GM21367 (cell line): ENCODE measurements around the gene AGBL1.

Source experiments
- ATAC-seq: cut with Tn5 transposase; IDR thresholded peaks from one replicate; pipeline ENCODE4 v1.9.1; 2021; ENCODE audit not compliant: unreplicated experiment

AGBL1 gene

DNA sequence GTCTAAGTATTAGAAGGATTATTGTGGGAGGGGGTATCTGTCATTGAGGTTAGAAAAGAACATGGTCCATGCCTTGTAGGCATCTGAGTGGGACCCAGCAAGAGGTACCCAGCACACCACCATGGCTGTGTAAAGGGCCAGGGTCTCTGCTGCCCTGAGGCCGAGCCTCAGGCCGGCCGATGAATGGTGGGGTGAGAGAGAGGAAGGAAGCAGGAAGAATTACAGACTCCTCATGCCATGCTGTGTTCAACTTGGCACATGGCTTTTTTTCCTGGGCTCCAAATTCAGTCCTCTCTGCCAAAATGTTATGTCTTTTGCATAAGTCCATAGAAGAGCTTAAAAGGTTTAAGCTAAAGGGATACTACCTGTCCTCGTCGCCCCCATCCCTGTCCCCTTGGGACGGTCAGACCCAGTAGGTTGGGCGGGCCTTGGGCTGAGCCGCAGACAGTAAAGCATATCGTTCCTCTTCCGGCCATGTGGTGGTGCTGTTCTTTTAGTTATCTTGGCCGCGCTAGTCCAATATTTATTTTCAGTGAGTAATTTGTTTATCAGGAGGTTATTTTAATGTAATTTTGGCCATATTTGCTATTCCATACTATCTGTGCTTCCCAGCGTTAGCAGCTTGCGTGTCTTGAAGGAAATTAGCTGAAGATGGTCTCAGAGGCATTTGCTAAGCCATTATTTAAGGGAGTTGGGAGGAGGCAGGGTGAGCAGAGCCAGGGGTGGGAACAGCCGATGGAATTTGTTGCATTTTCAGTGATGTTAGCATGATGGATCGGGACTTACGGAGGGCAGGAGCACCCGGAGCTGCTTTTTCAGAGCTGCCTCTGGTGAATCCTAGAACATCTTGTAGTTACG, 152.4 kb downstream of the AGBL1 start:
- peak; percentile 85 for ATAC-seq

DNA sequence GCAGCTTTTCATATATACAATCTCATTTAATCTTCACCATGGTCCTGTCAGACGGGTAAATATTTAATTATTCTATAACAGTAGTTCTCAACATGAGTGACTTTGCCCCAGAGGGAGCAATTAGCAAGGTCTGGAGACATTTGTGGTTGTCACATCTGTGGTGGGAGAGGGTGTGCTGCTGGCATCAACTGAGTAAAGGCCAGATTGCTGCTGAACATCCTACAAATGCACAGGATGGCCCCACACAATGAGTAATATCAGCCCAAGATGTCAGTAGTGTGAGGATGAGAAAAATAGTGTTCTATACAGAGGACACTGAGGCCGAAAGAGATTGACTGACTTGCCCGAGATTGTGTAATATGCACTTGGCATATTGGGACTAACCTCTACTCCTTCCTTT, 156.0 kb downstream of the AGBL1 start:
- ATAC-seq: no peak

DNA sequence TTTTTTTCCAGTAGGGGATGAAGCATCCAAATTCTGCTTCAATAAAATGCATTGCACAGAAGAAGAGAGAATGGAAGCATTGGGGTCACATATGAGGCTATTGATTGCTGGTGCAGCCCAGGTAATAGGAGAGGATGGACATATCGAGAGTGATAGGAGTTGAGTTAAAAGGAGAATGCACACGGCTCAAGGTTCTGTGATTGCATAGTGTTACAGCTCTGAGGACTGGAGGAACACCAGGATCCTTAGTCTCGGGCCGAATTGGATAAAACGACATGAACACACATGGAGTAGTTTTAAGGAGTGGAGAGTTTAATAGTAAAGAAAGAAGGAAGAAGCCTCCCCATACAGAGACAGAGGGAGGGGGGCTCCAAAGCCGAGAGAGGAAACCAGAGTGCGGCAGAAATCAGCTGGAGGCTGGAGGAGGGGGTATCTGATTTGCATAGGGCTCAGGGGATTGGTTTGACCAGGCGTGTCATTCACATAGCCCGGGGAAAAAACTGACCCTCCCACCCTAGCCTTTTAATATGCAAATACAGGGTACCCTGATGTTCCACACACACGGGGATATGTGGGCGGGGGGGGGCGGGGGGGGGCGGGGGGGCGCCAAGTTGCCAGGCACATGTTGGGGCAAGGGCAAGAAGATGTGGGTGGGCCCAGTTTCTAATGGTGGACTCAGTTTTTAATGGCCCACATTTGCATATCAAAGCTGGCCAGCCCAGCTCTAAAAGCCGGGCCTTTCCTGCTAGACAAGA, 156.9 kb downstream of the AGBL1 start:
- no peak for ATAC-seq

DNA sequence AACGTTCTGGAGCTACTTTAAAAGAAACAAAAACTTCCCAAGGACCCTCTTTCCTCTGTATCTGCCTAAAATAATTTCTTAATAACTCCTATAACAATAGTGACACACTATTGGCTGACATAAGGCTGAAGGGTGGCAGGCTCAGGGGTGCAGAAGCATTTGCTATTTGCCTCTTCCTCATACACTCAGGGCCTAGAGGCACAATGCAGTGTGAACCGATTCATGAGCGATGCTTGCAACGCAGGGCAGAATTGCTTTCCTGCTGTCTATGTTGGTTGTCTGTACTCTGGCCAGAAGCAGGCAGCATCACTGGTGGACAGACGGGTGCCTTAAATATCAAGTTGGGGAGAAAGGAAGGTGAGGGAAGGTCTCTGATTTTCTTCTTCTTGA, 157.4 kb downstream of the AGBL1 start:
- no peak for ATAC-seq

DNA sequence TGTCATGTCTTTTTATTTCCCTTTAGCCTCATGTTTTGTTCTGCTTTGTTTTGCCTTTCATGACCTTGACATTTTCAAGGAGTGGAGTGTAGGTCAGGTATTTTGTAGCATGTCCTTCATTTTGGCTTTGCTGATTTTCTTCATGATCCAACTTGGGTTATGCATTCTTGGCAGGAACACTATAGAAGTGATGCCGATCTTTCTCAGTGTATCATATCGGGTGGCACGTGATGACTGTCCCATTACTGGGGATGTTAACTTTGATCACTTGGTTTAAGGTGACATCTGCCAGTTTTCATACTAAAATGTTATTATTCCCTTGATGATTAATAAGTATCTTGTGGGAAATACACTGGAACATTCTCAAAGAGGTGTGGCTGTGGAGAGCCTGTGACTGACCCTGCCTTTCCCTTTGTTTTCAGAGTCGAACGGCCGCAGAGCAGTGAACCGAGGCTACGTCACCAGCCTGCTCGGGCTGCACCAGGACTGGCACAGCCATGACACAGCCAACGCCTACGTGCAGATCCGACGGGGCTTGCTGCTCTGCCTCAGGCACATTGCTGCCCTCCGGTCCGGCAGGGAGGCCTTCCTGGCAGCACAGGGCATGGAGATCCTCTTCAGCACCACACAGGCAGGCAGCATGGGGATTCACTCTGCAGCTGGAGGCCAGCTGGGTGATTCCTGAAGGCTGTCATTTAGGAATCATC, 167.7 kb downstream of the AGBL1 start:
- ATAC-seq: no peak

DNA sequence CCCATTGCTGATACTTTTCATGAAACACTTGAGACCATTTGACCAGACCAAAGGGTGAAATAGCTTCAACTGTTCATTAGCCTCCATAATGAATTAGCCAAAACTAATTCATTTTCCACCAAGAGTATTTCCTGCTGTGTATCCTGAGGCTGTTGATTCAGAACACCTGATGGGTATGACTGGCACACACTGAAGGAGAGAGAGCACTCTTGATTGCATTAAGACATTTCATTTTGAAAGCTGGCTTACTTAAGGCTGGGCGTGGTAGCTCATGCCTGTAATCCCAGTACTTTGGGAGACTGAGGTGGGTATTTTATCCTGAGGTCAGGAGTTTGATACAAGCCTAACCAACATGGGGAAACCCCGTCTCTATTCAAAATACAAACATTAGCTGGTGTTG, 175.6 kb downstream of the AGBL1 start:
- ATAC-seq: no peak

DNA sequence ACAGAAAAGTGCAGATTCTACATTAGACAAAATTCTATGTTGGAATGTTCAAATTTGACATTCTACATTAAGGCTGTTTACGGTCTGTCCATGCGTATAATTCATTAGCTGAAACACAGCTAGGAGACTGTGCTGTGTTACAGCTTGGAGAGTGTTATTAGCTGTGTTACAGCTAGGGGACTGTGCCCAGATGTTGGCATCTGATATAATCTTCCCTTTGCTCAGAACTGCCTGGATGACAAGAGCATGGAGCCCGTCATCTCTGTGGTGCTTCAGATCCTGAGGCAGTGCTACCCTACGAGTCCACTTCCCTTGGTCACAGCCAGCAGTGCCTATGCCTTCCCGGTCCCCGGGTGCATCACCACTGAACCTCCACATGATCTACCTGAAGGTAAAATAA, 177.0 kb downstream of the AGBL1 start:
- ATAC-seq: no peak

DNA sequence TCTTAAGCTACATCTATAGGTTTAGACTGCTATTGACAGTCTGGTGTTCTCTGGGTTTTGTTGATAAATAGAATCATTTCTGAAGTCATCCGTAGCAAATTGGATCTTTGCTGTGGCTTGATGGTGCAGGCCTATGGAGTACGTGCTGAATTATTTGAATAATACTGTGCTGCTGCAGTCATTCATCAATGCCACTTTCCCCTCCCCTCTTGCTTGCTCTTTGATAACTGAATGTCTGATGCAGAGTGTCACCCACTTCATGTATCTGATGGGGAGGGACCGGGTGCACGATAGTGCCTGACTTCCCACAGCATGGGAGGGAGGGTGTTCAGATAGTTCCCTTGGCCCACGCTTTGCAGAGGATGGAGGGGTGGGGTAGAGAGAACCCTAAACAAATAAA, 179.9 kb downstream of the AGBL1 start:
- no peak for ATAC-seq

DNA sequence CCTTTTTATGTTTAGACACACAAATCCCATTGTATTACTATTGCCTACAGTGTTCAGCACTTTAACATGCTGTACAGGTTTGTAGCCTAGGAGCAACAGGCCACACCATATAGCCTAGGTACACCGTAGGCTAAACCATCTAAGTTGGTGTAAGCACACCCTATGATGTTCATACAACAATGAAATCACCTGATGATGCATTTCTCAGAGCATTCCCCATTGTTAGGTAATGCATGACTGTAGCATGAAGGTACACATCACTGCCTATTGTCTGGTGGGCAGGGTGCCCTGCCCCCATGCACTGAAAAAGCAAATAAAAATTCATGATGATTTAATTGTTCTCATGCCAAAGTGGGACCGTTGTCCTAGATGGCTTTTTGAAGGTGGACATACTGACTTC, 183.6 kb downstream of the AGBL1 start:
- no peak for ATAC-seq

DNA sequence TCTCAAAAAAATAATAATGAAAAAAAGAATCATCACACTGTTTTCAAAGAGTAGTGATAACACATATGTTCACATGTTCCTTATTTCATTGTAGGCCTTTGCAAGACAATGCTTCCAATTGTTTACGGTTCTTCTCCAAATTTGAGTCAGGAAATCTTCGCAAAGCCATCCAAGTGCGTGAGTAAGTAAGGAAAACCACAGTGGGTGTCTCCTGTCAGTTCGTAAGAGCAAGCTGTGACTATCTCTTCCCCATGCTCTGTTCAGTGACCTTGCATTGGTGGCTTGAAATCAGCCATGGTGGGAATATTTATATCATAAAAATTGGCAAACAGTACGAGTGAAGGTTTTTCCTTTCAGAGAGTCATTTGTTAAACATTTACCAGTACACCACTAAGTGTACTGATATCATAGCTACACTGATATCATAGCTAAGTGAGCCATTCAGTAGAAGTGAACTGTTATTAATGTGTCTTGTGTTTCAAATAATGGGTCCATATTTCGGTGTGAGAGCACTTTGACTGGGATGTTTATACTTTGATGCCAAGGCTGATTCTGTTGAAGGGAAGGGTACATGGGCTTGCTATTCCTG, 187.3 kb downstream of the AGBL1 start:
- ATAC-seq: no peak

DNA sequence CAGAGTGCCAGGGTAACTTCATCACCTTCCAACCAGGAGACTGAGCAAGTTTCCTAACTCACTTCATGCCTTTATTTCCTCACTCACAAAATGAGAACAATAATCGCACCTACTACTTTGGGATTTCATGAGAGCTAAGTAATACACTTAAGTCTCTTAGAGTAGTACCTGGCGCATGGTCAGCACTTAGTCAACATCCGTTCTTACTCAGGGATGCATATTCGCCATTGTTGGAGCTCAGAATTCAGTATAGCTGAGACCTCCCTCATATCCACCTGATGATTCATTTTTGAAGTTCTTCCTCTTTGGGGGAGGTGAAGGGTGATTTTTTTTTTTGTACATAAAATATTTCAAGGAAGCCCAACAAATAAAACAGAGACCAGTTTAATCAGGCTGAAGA, 188.2 kb downstream of the AGBL1 start:
- ATAC-seq: no peak

DNA sequence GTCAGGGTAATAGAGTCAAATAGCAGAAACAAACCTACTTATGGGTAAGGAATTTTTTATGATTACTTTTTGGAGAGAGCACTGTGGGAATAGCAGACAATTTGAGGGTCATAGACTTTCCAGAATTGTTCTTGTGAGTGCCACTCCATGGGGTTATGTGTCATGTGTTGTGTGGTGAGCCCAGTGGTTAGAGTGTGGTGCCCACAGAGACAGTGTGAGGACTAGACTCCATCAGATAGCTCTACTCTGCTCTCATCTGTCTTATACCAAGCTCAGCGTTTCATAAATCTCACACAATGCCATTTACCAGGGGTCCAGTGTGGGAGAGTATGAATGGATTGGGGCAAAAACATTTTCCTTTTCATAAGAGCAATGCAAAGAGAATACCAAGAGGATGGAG, 188.9 kb downstream of the AGBL1 start:
- no peak for ATAC-seq

DNA sequence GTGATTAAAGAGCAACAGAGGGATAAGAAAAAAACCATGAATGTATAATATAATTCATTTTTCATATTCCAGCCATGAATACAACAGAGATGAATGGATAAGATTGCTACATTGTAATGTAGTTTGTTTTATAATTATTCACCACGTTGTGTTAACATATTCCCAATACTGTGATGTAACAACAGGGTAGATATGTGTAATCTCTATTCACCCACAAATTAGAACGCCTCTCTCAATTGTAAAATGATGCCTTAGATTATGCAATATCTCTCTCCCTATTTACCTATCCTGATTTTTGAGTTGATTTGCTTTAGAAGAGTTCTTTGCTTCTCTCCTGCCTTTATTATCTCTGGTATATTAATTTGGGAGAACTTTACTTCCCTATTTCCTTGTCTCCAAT, 193.6 kb downstream of the AGBL1 start:
- ATAC-seq: no peak

DNA sequence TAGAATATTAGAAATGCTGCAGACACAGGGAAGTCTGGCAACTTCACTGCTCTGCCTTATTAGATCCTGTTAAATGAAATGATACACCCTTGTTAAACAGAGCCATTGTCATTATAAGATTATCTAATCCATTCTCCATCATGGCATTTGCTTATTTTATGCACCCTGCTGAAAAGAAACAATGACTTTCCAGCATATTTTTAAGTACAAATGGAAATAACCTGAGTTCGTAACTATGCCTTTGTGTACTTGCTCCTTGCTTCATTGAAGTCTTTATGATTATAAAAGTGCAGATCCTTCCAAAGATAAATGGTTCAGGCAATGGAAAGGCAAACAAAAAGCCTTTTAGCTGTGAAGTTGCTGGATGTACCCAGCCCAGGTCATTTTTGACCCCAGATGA, 195.7 kb downstream of the AGBL1 start:
- no peak for ATAC-seq

DNA sequence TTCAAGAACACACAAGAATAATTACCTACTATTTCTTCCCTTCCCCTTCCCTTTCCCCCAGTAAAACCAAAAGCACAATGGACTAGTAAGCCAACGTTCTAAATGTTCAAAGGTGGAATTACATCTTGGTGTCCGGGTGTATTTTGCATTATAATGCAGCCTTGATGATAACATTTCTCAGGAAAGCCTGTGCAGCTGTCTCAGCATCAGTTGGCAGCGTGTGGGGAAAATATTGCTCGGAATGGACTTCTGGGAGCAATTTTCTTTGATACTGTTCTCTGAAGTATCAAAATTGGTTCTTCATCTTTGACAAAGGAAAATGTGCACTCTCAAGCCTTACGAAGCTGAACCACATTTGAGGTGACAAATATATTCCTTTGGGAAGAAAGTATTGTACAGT, 198.9 kb downstream of the AGBL1 start:
- no peak for ATAC-seq

DNA sequence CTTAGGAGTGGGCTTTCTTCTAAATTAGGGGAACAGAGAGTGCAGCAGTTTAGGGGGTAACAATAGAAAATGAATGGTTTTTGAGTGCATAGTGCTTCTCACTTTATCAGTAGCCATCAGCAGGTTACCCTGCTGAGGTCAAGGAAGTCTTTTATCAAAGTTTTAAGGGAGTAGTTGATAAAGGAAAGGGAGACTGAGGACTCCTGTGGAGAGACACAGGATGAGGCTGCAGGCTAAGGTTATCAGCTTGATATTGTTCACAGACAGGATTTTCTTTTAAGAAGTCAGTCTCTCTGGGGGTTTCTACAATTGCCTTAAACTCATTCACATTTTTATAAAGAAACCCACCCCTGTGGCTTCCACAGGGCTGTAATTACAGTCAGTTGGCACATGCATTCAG, 205.0 kb downstream of the AGBL1 start:
- ATAC-seq: no peak

DNA sequence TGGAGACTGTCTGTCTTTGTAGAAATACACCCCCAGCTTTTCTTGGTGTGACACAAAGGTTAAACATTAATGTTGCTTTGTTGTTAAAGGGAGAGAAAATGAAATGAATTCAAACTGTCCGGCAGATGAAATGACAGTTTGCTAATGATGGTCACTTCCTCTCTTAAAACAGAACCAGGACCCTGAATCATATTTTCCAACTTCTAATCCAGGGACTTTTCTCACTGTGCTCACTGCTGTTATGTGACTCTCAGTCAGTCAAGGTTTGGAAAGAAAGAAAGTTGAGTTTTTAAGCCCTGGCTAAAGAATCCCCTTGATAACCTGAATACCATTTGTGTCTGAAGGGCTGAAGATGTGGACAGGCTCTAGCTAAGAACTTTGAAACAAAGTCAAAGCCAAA, 215.8 kb downstream of the AGBL1 start:
- no peak for ATAC-seq

DNA sequence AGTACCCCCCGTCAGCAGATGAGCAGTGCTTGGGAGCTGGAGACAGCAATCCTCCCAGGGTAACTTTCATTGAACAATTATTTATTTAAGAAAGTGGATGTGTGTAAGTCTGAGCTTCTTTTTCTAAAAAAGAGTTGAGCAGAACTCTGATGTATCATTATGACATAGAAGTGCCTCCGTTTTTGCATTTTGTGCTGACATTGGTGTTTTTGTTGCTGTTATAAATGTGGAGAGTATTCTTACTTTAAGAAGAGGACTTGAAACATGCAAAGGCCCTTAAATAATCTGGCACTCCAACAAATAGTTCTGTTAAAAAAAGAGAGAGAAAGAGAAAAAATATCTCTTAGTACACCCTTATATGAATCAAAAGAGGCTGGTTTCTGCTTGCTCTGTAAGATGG, 217.1 kb downstream of the AGBL1 start:
- ATAC-seq: no peak

DNA sequence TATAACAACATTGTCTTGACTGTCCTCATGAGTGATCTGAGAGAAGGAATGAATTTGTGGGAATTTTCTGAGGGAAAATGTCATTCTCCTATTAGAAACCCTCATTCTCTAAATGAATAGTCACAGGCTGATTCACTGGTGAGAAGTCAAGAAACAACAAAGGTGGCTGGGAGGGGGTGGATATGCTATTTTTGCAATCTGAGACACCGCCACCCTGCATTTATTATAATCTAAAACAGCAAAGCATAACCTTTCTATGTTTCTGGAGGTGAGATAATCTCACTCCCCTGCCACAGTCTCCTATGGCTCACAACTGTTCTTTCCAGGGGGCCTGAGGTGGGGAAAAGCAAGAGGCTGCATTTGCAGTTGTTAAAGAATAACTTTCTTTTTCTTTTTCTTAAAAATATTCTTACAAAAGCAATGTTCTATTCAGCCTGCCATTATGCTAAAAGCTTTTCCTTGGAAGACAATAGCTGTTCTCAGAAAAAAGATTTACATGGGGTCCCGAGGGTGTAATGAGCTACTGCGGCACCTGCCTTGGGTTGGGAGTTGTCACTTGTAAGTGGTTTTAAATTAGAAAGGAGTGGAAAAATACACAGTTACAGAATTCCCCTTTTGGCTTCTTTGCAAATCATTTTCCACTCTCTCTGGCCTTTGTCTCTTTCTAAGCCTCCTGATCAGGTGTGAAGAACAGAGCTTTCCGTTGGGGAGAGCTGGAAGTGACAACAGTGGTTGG, 220.9 kb downstream of the AGBL1 start:
- ATAC-seq: no peak

DNA sequence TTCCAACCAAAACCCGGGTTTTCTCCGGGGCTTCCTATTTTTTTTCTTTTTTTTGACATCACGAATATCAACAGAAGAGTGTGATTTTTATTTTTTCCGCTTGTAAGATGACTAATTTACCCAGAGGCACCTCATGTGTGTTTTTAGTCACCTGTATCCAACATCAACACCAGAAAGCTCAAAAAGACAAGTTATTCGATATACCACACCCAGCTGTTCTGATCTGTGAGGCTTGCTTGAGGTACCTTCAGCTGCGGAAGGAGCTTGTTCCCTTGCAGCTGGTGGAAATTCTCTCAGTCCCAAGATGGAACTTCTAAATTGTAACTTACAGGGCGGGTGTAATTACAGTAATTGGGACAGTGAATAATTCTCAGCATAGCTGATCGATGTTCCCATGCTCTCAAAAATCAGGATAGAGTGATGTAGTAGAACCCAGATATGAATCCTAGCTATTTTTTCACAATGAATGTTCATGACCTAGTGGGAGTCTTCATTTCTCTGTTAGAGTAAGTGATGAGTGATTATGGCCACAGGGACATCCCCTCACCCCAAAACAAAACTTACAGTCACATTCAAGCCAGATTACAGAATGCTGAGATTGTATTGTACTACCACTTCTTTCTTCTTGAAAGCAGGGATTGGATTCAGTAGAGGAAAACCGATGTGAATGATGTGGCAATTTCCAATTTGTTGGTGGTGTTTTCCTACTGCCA, 232.1 kb downstream of the AGBL1 start:
- no peak for ATAC-seq
